H1 (cell line): ENCODE measurements around the gene OLIG2. TPM values are rescaled to one million over a fixed set of nuclear protein-coding genes. Genes with fewer than 3 reads are reported as not detected.

Source experiments
- CTCF ChIA-PET: fragments of 300-600 bp; sonication (Branson Sonifier 250); formaldehyde crosslinking; loops from one replicate; lab custom pipeline; 2021; ENCODE audit not compliant: partially characterized antibody; lab: Charles Lee
- POLR2A ChIA-PET: fragments of 300-600 bp; sonication (Branson Sonifier 250); formaldehyde crosslinking; loops from one replicate; lab custom pipeline; 2021; ENCODE audit warnings: inconsistent platforms; ENCODE audit not compliant: partially characterized antibody; lab: Charles Lee
- DNase-seq, 2 experiments: peaks; one replicate each; pipeline versions ENCODE4 v3.0.0 to v3.0.0-alpha.2; 2010 to 2022; ENCODE audit warnings: low spot score in 2 of 2, low read depth in 1 of 2, mixed read lengths in 1 of 2
- FAIRE-seq: peaks from 2 replicates; lab custom pipeline; 2011; peaks lifted over from hg19 to GRCh38; lab: Jason Lieb, UNC
- H2AFZ ChIP-seq: 2 replicates; pipeline ENCODE4 v1.8.1; 2012; ENCODE audit warnings: low read length, inconsistent platforms
- H2AK5ac ChIP-seq: 2 replicates; pipeline ENCODE4 v1.6.1; 2013; ENCODE audit warnings: low read depth, low read length
- H2BK120ac ChIP-seq: replicated peaks from 2 replicates; pipeline ENCODE3; 2013; ENCODE audit warnings: low read depth, low read length, inconsistent platforms
- H2BK12ac ChIP-seq: 2 replicates; pipeline ENCODE4 v1.6.1; 2013; ENCODE audit warnings: low read depth, low read length
- H2BK15ac ChIP-seq: 2 replicates; pipeline ENCODE4 v1.6.1; 2013; ENCODE audit warnings: low read length
- H2BK20ac ChIP-seq: 2 replicates; pipeline ENCODE4 v1.6.1; 2013; ENCODE audit warnings: low read length
- H2BK5ac ChIP-seq: 2 replicates; pipeline ENCODE4 v1.6.1; 2013; ENCODE audit warnings: low read depth, low read length
- H3K14ac ChIP-seq: 2 replicates; pipeline ENCODE4 v1.6.1; 2013; ENCODE audit warnings: inconsistent platforms; ENCODE audit not compliant: insufficient read length
- H3K18ac ChIP-seq: 2 replicates; pipeline ENCODE4 v1.6.1; 2013; ENCODE audit warnings: low read length; ENCODE audit errors: extremely low read depth
- H3K23ac ChIP-seq: 2 replicates; pipeline ENCODE4 v1.6.1; 2013; ENCODE audit warnings: inconsistent platforms; ENCODE audit not compliant: insufficient read length
- H3K23me2 ChIP-seq: 2 replicates; pipeline ENCODE4 v1.6.1; 2013; ENCODE audit warnings: low read depth, low read length
- H3K27ac ChIP-seq: 2 replicates; pipeline ENCODE4 v1.6.1; 2011; ENCODE audit warnings: low read depth, low read length, inconsistent platforms
- H3K27me3 ChIP-seq, 4 experiments: replicated peaks in 1 of 4; 1 replicate in 1 of 4; 2 replicates in 3 of 4; pipeline versions ENCODE4 v1.6.1 to v1.8.1; 2011 to 2013; ENCODE audit warnings: low read length in 3 of 4, mild to moderate bottlenecking in 3 of 4, inconsistent platforms in 2 of 4, mixed read lengths in 2 of 4, moderate library complexity in 1 of 4; ENCODE audit not compliant: control insufficient read depth in 3 of 4, insufficient read depth in 3 of 4; ENCODE audit errors: extremely low read depth in 1 of 4
- H3K36me3 ChIP-seq, 4 experiments: 2 replicates each; pipeline versions ENCODE4 v1.6.1 to v1.8.1; 2011 to 2013; ENCODE audit warnings: mild to moderate bottlenecking in 4 of 4, low read length in 3 of 4, moderate library complexity in 2 of 4, control low read depth in 1 of 4, inconsistent platforms in 1 of 4; ENCODE audit not compliant: insufficient read depth in 4 of 4, control insufficient read depth in 2 of 4
- H3K4ac ChIP-seq: replicated peaks from 2 replicates; pipeline ENCODE3; 2013; ENCODE audit warnings: low read length, low read depth, mixed read lengths, inconsistent platforms; ENCODE audit not compliant: insufficient read length
- H3K4me1 ChIP-seq, 4 experiments: replicated peaks in 1 of 4; 1 replicate in 1 of 4; 2 replicates in 3 of 4; pipeline versions ENCODE4 v1.6.1 to v1.8.1; 2011 to 2013; ENCODE audit warnings: low read length in 3 of 4, inconsistent platforms in 2 of 4, mixed read lengths in 1 of 4; ENCODE audit not compliant: insufficient read depth in 4 of 4, control insufficient read depth in 3 of 4
- H3K4me2 ChIP-seq, 2 experiments: 2 replicates each; pipeline versions ENCODE4 v1.6.1 to v1.8.1; 2011 to 2013; ENCODE audit warnings: low read depth in 2 of 2, low read length in 2 of 2, control low read depth in 1 of 2, inconsistent platforms in 1 of 2, mild to moderate bottlenecking in 1 of 2; ENCODE audit not compliant: insufficient read depth in 1 of 2
- H3K4me3 ChIP-seq, 4 experiments: fragments of 200-600, 300-600 bp in 1 of 4; sonication (generic), shearing (Covaris generic), sonication (Bioruptor Twin) in 1 of 4; 2 replicates each; pipeline versions ENCODE4 v1.5.1 to v1.8.1; 2011 to 2016; ENCODE audit warnings: low read length in 4 of 4, low read depth in 3 of 4, control low read depth in 2 of 4, inconsistent platforms in 2 of 4, mild to moderate bottlenecking in 2 of 4, mixed read lengths in 1 of 4, moderate library complexity in 1 of 4; ENCODE audit not compliant: insufficient read depth in 2 of 4; ENCODE audit errors: extremely low read depth in 1 of 4
- H3K56ac ChIP-seq: replicated peaks from 2 replicates; pipeline ENCODE3; 2013; ENCODE audit warnings: low read depth, mild to moderate bottlenecking, mixed read lengths, low read length, inconsistent platforms; ENCODE audit not compliant: insufficient read length
- H3K79me1 ChIP-seq: 2 replicates; pipeline ENCODE4 v1.6.1; 2013; ENCODE audit warnings: low read depth, low read length, control low read depth
- H3K79me2 ChIP-seq, 2 experiments: 2 replicates each; pipeline versions ENCODE4 v1.6.1 to v1.8.1; 2012 to 2013; ENCODE audit warnings: low read length in 2 of 2, mild to moderate bottlenecking in 2 of 2, inconsistent platforms in 1 of 2; ENCODE audit not compliant: insufficient read depth in 2 of 2, control insufficient read depth in 1 of 2
- H3K9ac ChIP-seq, 4 experiments: replicated peaks in 1 of 4; 1 replicate in 1 of 4; 2 replicates in 3 of 4; pipeline versions ENCODE4 v1.6.1 to v1.8.1; 2011 to 2013; ENCODE audit warnings: low read depth in 3 of 4, low read length in 3 of 4, control low read depth in 2 of 4, mild to moderate bottlenecking in 2 of 4, moderate library complexity in 2 of 4, inconsistent platforms in 1 of 4; ENCODE audit errors: extremely low read depth in 1 of 4
- H3K9me3 ChIP-seq, 2 experiments: 2 replicates each; pipeline versions ENCODE4 v1.6.1 to v1.8.1; 2012 to 2013; ENCODE audit warnings: mild to moderate bottlenecking in 2 of 2, moderate library complexity in 2 of 2, control low read depth in 1 of 2, inconsistent platforms in 1 of 2, low read depth in 1 of 2, low read length in 1 of 2, mixed read lengths in 1 of 2; ENCODE audit not compliant: insufficient read depth in 2 of 2
- H4K20me1 ChIP-seq, 2 experiments: replicated peaks in 1 of 2; 2 replicates each; pipeline versions ENCODE3 to v1.8.1; 2011 to 2013; ENCODE audit warnings: inconsistent platforms in 2 of 2, low read length in 2 of 2, mild to moderate bottlenecking in 1 of 2; ENCODE audit not compliant: insufficient read depth in 2 of 2, control insufficient read depth in 1 of 2
- H4K5ac ChIP-seq: 2 replicates; pipeline ENCODE4 v1.6.1; 2013; ENCODE audit warnings: low read length, low read depth, mixed read lengths, inconsistent platforms; ENCODE audit not compliant: insufficient read length
- H4K8ac ChIP-seq: 2 replicates; pipeline ENCODE4 v1.8.0; 2013; ENCODE audit warnings: mild to moderate bottlenecking, moderate library complexity, low read length, inconsistent platforms; ENCODE audit not compliant: insufficient read depth; ENCODE audit errors: extremely low read depth
- H4K91ac ChIP-seq: replicated peaks from 2 replicates; pipeline ENCODE3; 2013; ENCODE audit warnings: low read length, mixed read lengths, inconsistent platforms; ENCODE audit not compliant: insufficient read length
- BCL11A ChIP-seq, 2 experiments: IDR thresholded peaks; one replicate each; pipeline ENCODE4 v1.6.1; 2011; ENCODE audit warnings: low read depth in 2 of 2, low read length in 2 of 2, mild to moderate bottlenecking in 2 of 2
- GABPA ChIP-seq: IDR thresholded peaks from 2 replicates; pipeline ENCODE4 v1.6.1; 2011; ENCODE audit warnings: mild to moderate bottlenecking, low read length, moderate library complexity, borderline replicate concordance; ENCODE audit not compliant: insufficient read depth
- HDAC2 ChIP-seq, 2 experiments: fragments of 300-600 bp in 1 of 2; sonication (generic) in 1 of 2; IDR thresholded peaks; 2 replicates each; pipeline ENCODE4 v1.6.1; 2011 to 2012; ENCODE audit warnings: low read depth in 2 of 2, low read length in 2 of 2, mild to moderate bottlenecking in 2 of 2, moderate library complexity in 2 of 2, borderline replicate concordance in 1 of 2, inconsistent platforms in 1 of 2
- HDAC6 ChIP-seq: IDR thresholded peaks from one replicate; pipeline ENCODE4 v1.7.1; 2012; ENCODE audit warnings: low read depth, mild to moderate bottlenecking, inconsistent platforms, low read length, moderate library complexity
- JUN ChIP-seq: IDR thresholded peaks from 2 replicates; pipeline ENCODE4 v1.6.1; 2011; ENCODE audit warnings: low read depth, mild to moderate bottlenecking, improper control_type of control experiment, low read length
- JUND ChIP-seq: IDR thresholded peaks from 2 replicates; pipeline ENCODE4 v1.6.1; 2011; ENCODE audit warnings: mild to moderate bottlenecking, improper control_type of control experiment, low read length
- KDM1A ChIP-seq: fragments of 200-600, 300-600 bp; sonication (generic); IDR thresholded peaks from 2 replicates; pipeline ENCODE4 v1.7.1; 2016; ENCODE audit warnings: mild to moderate bottlenecking, low read length, borderline replicate concordance
- KDM5A ChIP-seq: fragments of 200-600 bp; IDR thresholded peaks from 2 replicates; pipeline ENCODE4 v1.7.1; 2012; ENCODE audit warnings: mild to moderate bottlenecking, low read length, inconsistent platforms, mixed read lengths
- MAX ChIP-seq: IDR thresholded peaks from 2 replicates; pipeline ENCODE4 v1.6.1; 2012; ENCODE audit warnings: inconsistent platforms
- NRF1 ChIP-seq: IDR thresholded peaks from 2 replicates; pipeline ENCODE4 v1.6.1; 2011; ENCODE audit warnings: mild to moderate bottlenecking, low read depth, low read length, improper control_type of control experiment
- POLR2A ChIP-seq, 2 experiments: IDR thresholded peaks; 1 replicate in 1 of 2; 2 replicates in 1 of 2; pipeline ENCODE4 v1.6.1; 2011; ENCODE audit warnings: low read depth in 2 of 2, low read length in 2 of 2, mild to moderate bottlenecking in 2 of 2; ENCODE audit errors: control extremely low read depth in 1 of 2
- RXRA ChIP-seq: IDR thresholded peaks from 2 replicates; pipeline ENCODE4 v1.6.1; 2011; ENCODE audit warnings: low read depth, mild to moderate bottlenecking, low read length, moderate library complexity; ENCODE audit not compliant: insufficient read depth
- SIN3A ChIP-seq, 2 experiments: IDR thresholded peaks in 1 of 2; conservative IDR thresholded peaks in 1 of 2; 2 replicates each; pipeline ENCODE4 v1.6.1; 2011 to 2012; ENCODE audit warnings: low read length in 2 of 2, improper control_type of control experiment in 1 of 2, low read depth in 1 of 2, mild to moderate bottlenecking in 1 of 2
- TEAD4 ChIP-seq: IDR thresholded peaks from 2 replicates; pipeline ENCODE4 v1.6.1; 2012; ENCODE audit warnings: low read depth, low read length, inconsistent platforms, mixed read lengths
- YY1 ChIP-seq: IDR thresholded peaks from 2 replicates; pipeline ENCODE4 v1.6.1; 2011; ENCODE audit warnings: low read depth, mild to moderate bottlenecking, low read length
- WGBS, 2 experiments: shearing (Covaris generic) in 1 of 2; methylation state at CpG; one replicate each; pipeline versions ENCODE4 v1.1.6 to v1.1.7; 2013 to 2015; ENCODE audit warnings: low lambda C conversion rate in 2 of 2, mixed read lengths in 2 of 2, inconsistent platforms in 1 of 2, low coverage in 1 of 2, missing lambda C conversion rate in 1 of 2; ENCODE audit not compliant: insufficient replicate concordance in 2 of 2, insufficient coverage in 1 of 2, insufficient read length in 1 of 2; ENCODE audit errors: extremely low coverage in 1 of 2, missing lambda C conversion rate in 1 of 2; 5-methylcytosine and 5-hydroxymethylcytosine counted together
- polyA plus RNA-seq, 7 experiments: library from polyadenylated mRNA; depleted of rRNA in 3 of 7; stranded (reverse) in 5 of 7; unstranded in 2 of 7; fragments of >200 nt in 5 of 7; fragments of 200-250 nt in 2 of 7; gene quantifications; 1 replicate in 5 of 7; 2 replicates in 1 of 7; 4 replicates in 1 of 7; pipeline versions ENCODE4 v1.2.1 to v1.2.3, GENCODE V29; 2011 to 2013; ENCODE audit warnings: missing spikeins in 2 of 7, mixed read lengths in 2 of 7
- total RNA-seq: library from RNA; stranded (reverse); fragmentation: NEBNext Ultra II Directional; extraction: Animal tissue kit (Norgen Biotek cat#: 25700); gene quantifications from 2 replicates; pipeline ENCODE4 v1.2.1, GENCODE V29; 2021

OLIG2 gene
- total and polyA plus RNA-seq, 2 of the 8 experiments (the other 6 are each of a cell fraction or from before 2014, with no cell fraction given) = 0.79 TPM; not detected in 1

- Histone ChIP-seq H3K79me2 (no peaks in the 10 kb centered on the region), H2BK5ac (no peak overlapping the region), H3K4me1 (peaks cover 0 to 14% (median 6%) of the 10 kb centered on the region in 4 experiments; a peak in 5 of 7 replicates), H4K91ac (no peak overlapping the region), H3K4me2 (no peak overlapping the region), H3K14ac (no peak overlapping the region), H3K9me3 (no peaks in the 10 kb centered on the region), H4K20me1 (peaks cover 1 to 2% of the 10 kb centered on the region in 2 experiments), H2BK12ac (no peak overlapping the region), H3K4me3 (no peak overlapping the region), H2AK5ac (no peak overlapping the region), H3K23me2 (no peaks in the 10 kb centered on the region), H3K18ac (no peak overlapping the region), H3K79me1 (no peaks in the 10 kb centered on the region), H4K8ac (no peak overlapping the region), H3K36me3 (no peaks in the 10 kb centered on the region), H3K4ac (no peak overlapping the region), H4K5ac (no peak overlapping the region), H3K27ac (no peak overlapping the region), H3K9ac (no peak overlapping the region), H3K56ac (no peak overlapping the region), H2BK15ac (no peak overlapping the region), H2BK120ac (no peak overlapping the region), H2AFZ (no peak overlapping the region), H2BK20ac (no peak overlapping the region), H3K27me3 (peaks cover 5 to 20% (median 10%) of the 10 kb centered on the region in 4 experiments), H3K23ac (no peak overlapping the region)
- FAIRE-seq = no peak
- ChIA-PET POLR2A (no interaction called here), CTCF (interaction anchor here (1.0 to 1.3 kb wide), 2 partner anchors 87 to 157 kb away, joined by 3 to 4 read pairs; no protein-coding TSS in a partner anchor)
- WGBS, 2 experiments = 89% methylated on average over 3 of the region's 3 CpGs; no CpG with 5 or more reads in 1 of the 2 experiments
- DNase-seq = no peak
- TF ChIP-seq KDM1A = no peak
- no peak for TF ChIP-seq TEAD4
- no peak for TF ChIP-seq BCL11A (IDR thresholded peaks at IDR 0.05; ENCODE audit: low read depth in 2 of 2, low read length in 2 of 2)
- TF ChIP-seq POLR2A (IDR thresholded peaks at IDR 0.05; ENCODE audit: control extremely low read depth in 1 of 2, low read depth in 2 of 2, low read length in 2 of 2) = no peak
- TF ChIP-seq JUND = no peak
- no peak for TF ChIP-seq HDAC6
- TF ChIP-seq HDAC2 (IDR thresholded peaks at IDR 0.05; ENCODE audit: borderline replicate concordance in 1 of 2, low read depth in 2 of 2, low read length in 2 of 2) = no peak
- no peak for TF ChIP-seq JUN
- TF ChIP-seq KDM5A = no peak
- TF ChIP-seq YY1 = no peak
- no peak for TF ChIP-seq GABPA
- no peak for TF ChIP-seq NRF1
- no peak for TF ChIP-seq MAX
- TF ChIP-seq SIN3A (conservative IDR thresholded peaks at IDR 0.05 in 1 of 2, IDR thresholded peaks at IDR 0.05 in 1 of 2; ENCODE audit: low read depth in 1 of 2, low read length in 2 of 2) = no peak
- TF ChIP-seq RXRA = no peak
Observed at GRCh38 chr21:33040215-33040614, 14.5 kb downstream of the OLIG2 start.
